GM12878 (cell line): ENCODE data around the gene KCNK7. TPM values are rescaled to one million over a fixed set of nuclear protein-coding genes. Genes with fewer than 3 reads are reported as not detected.

Experiments used
- ATAC-seq: fragments of 200-7000 bp; cut with Tn5 transposase; 3 replicates; pipeline ENCODE4 v1.9.1; 2020; ENCODE audit warnings: mild to moderate bottlenecking, moderate library complexity
- BruUV-seq: library from RNA; stranded (reverse); fragments of 400-500 nt; replicated peaks from 2 replicates; lab custom pipeline; 2021; lab: Mats Ljungman, UMichigan
- CTCF ChIA-PET: fragments of 300-600 bp; sonication (Branson Sonifier 250); formaldehyde crosslinking; extraction: SDS; loops from one replicate; lab custom pipeline; 2021; ENCODE audit warnings: inconsistent platforms; lab: Yijun Ruan, JAX
- POLR2A ChIA-PET: fragments of 350-600 bp; formaldehyde crosslinking; extraction: SDS; loops from one replicate; lab custom pipeline; 2021; ENCODE audit warnings: inconsistent platforms; lab: Charles Lee
- RAD21 ChIA-PET: fragments of 300-600 bp; sonication (Branson Sonifier 250); formaldehyde crosslinking; loops from one replicate; lab custom pipeline; 2023; ENCODE audit warnings: antibody characterized with exemption; ENCODE audit not compliant: unreplicated experiment; lab: Charles Lee
- SMC1A ChIA-PET: fragments of 300-600 bp; sonication (Branson Sonifier 250); formaldehyde crosslinking; loops from one replicate; lab custom pipeline; 2023; ENCODE audit not compliant: unreplicated experiment, uncharacterized antibody; lab: Charles Lee
- DNase-seq: peaks from one replicate; pipeline ENCODE4 v3.0.0-alpha.2; 2011; ENCODE audit warnings: low read depth, low spot score
- FAIRE-seq: peaks from 3 replicates; lab custom pipeline; 2011; peaks lifted over from hg19 to GRCh38; lab: Jason Lieb, UNC
- H2AFZ ChIP-seq: 2 replicates; pipeline ENCODE4 v1.6.0; 2011; ENCODE audit warnings: low read depth, low read length, control low read depth; ENCODE audit not compliant: control insufficient read depth
- H3K27ac ChIP-seq: 2 replicates; pipeline ENCODE4 v1.5.1; 2011; ENCODE audit warnings: control low read depth; ENCODE audit not compliant: control insufficient read depth, insufficient read depth
- H3K27me3 ChIP-seq, 2 experiments: replicated peaks in 1 of 2; 2 replicates each; pipeline versions ENCODE4 v1.6.0 to v1.6.1; 2011; ENCODE audit warnings: low read length in 1 of 2; ENCODE audit not compliant: control insufficient read depth in 2 of 2, insufficient read depth in 2 of 2
- H3K36me3 ChIP-seq, 2 experiments: 2 replicates each; pipeline ENCODE4 v1.5.1; 2011; ENCODE audit warnings: low read length in 1 of 2; ENCODE audit not compliant: control insufficient read depth in 2 of 2, insufficient read depth in 2 of 2
- H3K4me1 ChIP-seq: 2 replicates; pipeline ENCODE4 v1.6.1; 2011; ENCODE audit warnings: mild to moderate bottlenecking, low read length, moderate library complexity, mixed read lengths; ENCODE audit not compliant: control insufficient read depth, insufficient read depth
- H3K4me2 ChIP-seq: 2 replicates; pipeline ENCODE4 v1.6.0; 2011; ENCODE audit warnings: control low read depth; ENCODE audit not compliant: control insufficient read depth, insufficient read depth
- H3K4me3 ChIP-seq: fragments of 200-600 bp; sonication (generic); 2 replicates; pipeline ENCODE4 v1.5.1; 2016
- H3K79me2 ChIP-seq: 2 replicates; pipeline ENCODE4 v1.6.0; 2011; ENCODE audit warnings: low read length; ENCODE audit not compliant: control insufficient read depth, insufficient read depth
- H3K9ac ChIP-seq: 2 replicates; pipeline ENCODE4 v1.8.0; 2011; ENCODE audit warnings: low read length, control low read depth, mixed read lengths; ENCODE audit not compliant: control insufficient read depth, insufficient read depth
- H3K9me3 ChIP-seq: replicated peaks from 3 replicates; pipeline ENCODE4 v1.5.1; 2011; ENCODE audit warnings: mild to moderate bottlenecking, low read length; ENCODE audit not compliant: control insufficient read depth, insufficient read depth
- H4K20me1 ChIP-seq: 2 replicates; pipeline ENCODE4 v1.6.0; 2011; ENCODE audit not compliant: control insufficient read depth, insufficient read depth
- BRCA1 ChIP-seq: IDR thresholded peaks from 2 replicates; pipeline ENCODE4 v1.6.1; 2011; ENCODE audit warnings: low read depth, low read length, improper control_type of control experiment
- CHD4 ChIP-seq: fragments of 200-600 bp; sonication (generic); IDR thresholded peaks from 2 replicates; pipeline ENCODE4 v1.6.1; 2016; ENCODE audit warnings: mild to moderate bottlenecking
- EZH2 ChIP-seq: IDR thresholded peaks from 2 replicates; pipeline ENCODE4 v1.6.1; 2012; ENCODE audit warnings: low read depth, mild to moderate bottlenecking, control low read depth, inconsistent platforms, low read length, borderline replicate concordance; ENCODE audit not compliant: control insufficient read depth
- GATAD2B ChIP-seq: fragments of 450-650 bp; conservative IDR thresholded peaks from 2 replicates; pipeline ENCODE4 v1.6.1; 2017; ENCODE audit warnings: low read depth, mild to moderate bottlenecking, moderate library complexity
- HSF1 ChIP-seq: fragments of 150-350 bp; IDR thresholded peaks from 2 replicates; pipeline ENCODE4 v1.6.1; 2014; ENCODE audit warnings: mild to moderate bottlenecking, low read depth, low read length
- MEF2B ChIP-seq: fragments of 450-650 bp; IDR thresholded peaks from 2 replicates; pipeline ENCODE4 v1.6.1; 2018; ENCODE audit warnings: mild to moderate bottlenecking, moderate library complexity; ENCODE audit not compliant: partially characterized antibody, poor library complexity, severe bottlenecking
- PBX3 ChIP-seq: IDR thresholded peaks from 2 replicates; pipeline ENCODE4 v1.6.1; 2011; ENCODE audit warnings: mild to moderate bottlenecking, low read depth, low read length, moderate library complexity; ENCODE audit not compliant: insufficient replicate concordance
- RCOR1 ChIP-seq: conservative IDR thresholded peaks from 2 replicates; pipeline ENCODE4 v1.6.1; 2012; ENCODE audit warnings: low read depth, low read length, improper control_type of control experiment
- SIN3A ChIP-seq: IDR thresholded peaks from 2 replicates; pipeline ENCODE4 v1.6.1; 2012; ENCODE audit warnings: low read depth, low read length, improper control_type of control experiment
- SREBF2 ChIP-seq: IDR thresholded peaks from 2 replicates; pipeline ENCODE4 v1.6.1; 2012; ENCODE audit warnings: mild to moderate bottlenecking, low read length
- TAF1 ChIP-seq: IDR thresholded peaks from 2 replicates; pipeline ENCODE4 v1.6.1; 2011; ENCODE audit warnings: mild to moderate bottlenecking, low read depth, low read length, borderline replicate concordance
- ZNF24 ChIP-seq: fragments of 450-650 bp; IDR thresholded peaks from 2 replicates; pipeline ENCODE4 v1.6.1; 2017; ENCODE audit warnings: antibody characterized with exemption, mild to moderate bottlenecking
- WGBS: methylation state at CpG from one replicate; pipeline ENCODE4 v1.1.6; 2016; ENCODE audit warnings: low lambda C conversion rate; ENCODE audit not compliant: insufficient replicate concordance, insufficient coverage; ENCODE audit errors: missing lambda C conversion rate; 5-methylcytosine and 5-hydroxymethylcytosine counted together
- in situ Hi-C: fragments of 300-500 bp; cut with MboI; formaldehyde crosslinking; loops from 9 replicates; pipeline ENCODE4 v1.14.3; 2018; ENCODE audit warnings: mixed read lengths
- intact Hi-C: fragments of 100-400 bp; cut with micrococcal nuclease; formaldehyde crosslinking; loops from one replicate; pipeline ENCODE4 v1.14.2; 2022; ENCODE audit not compliant: unreplicated experiment
- polyA plus RNA-seq, 11 experiments: library from polyadenylated mRNA; depleted of rRNA in 4 of 11; unstranded in 6 of 11; stranded (reverse) in 5 of 11; fragments of >200 nt; fragmentation: Nextera tagmentation in 4 of 11; fragmentation: Illumina TruSeq in 1 of 11; extraction: Ambion mirVana in 4 of 11; extraction: Trizol in 1 of 11; gene quantifications; 1 replicate in 1 of 11; 2 replicates in 10 of 11; pipeline versions ENCODE4 v1.2.1 to v1.2.3, GENCODE V29; 2011 to 2016; ENCODE audit warnings: inconsistent platforms in 2 of 11, missing spikeins in 2 of 11, low read depth in 1 of 11
- total RNA-seq, 4 experiments: library from RNA; depleted of rRNA in 3 of 4; stranded (reverse); fragments of >200 nt in 3 of 4; fragmentation: Illumina TruSeq in 1 of 4; extraction: Trizol in 1 of 4; gene quantifications; 2 replicates each; pipeline versions ENCODE4 v1.2.1 to v1.2.3, GENCODE V29; 2013 to 2021

KCNK7 gene
- total and polyA plus RNA-seq, 10 of the 15 experiments (the other 5 are each of a cell fraction or from before 2014, with no cell fraction given), result 0.11 to 0.54 (median 0.23) TPM; not detected in 7

- in situ Hi-C loops, result no loop called here
- no peak for ATAC-seq
- H4K20me1 ChIP-seq, result no peaks in the 10 kb centered on the region
- no peaks in the 10 kb centered on the region for H3K79me2 ChIP-seq
- H3K4me2 ChIP-seq, result no peak overlapping the region
- H3K9me3 ChIP-seq, result no peaks in the 10 kb centered on the region
- ChIA-PET CTCF (interaction anchor here (0.6 to 1.5 kb wide), 3 partner anchors 8 to 22 kb away, joined by 3 to 7 read pairs (median 3); partner anchors contain the start of genes FAM89B and ZNRD2), SMC1A (no interaction called here), POLR2A (interaction anchor here (0.6 to 2.0 kb wide), 3 partner anchors 13 to 518 kb away, joined by 5 to 9 read pairs (median 8); no protein-coding TSS in a partner anchor), RAD21 (interaction anchor here (0.7 kb wide), 1 partner anchor 55 kb away, joined by 6 read pairs; no protein-coding TSS in a partner anchor)
- no TSS peak for BruUV-seq
- H3K36me3 ChIP-seq, result no peaks in the 10 kb centered on the region
- intact Hi-C loops, result no loop called here
- no peak for FAIRE-seq
- 63% methylated on average over 7 of the region's 7 CpGs for WGBS
- H2AFZ ChIP-seq, result no peak overlapping the region
- no peaks in the 10 kb centered on the region; a peak in 2 of 4 replicates for H3K27me3 ChIP-seq
- TF ChIP-seq MEF2B (no peak), BRCA1 (no peak), ZNF24 (no peak), CHD4 (no peak), HSF1 (no peak), PBX3 (no peak), SIN3A (no peak), RCOR1 (no peak), TAF1 (no peak), EZH2 (no peak), SREBF2 (no peak), GATAD2B (no peak)
- peaks cover 8% of the 10 kb centered on the region for H3K4me1 ChIP-seq
- DNase-seq, result no peak
- H3K4me3 ChIP-seq, result no peak overlapping the region
- no peak overlapping the region for H3K9ac ChIP-seq
- no peak overlapping the region for H3K27ac ChIP-seq
These were observed 33.6 kb downstream of the KCNK7 start for GRCh38 chr11:65562020-65562419.
